SK-N-SH (cell line): ENCODE results near the gene EEF1G. TPM values are rescaled to one million over a fixed set of nuclear protein-coding genes. Genes with fewer than 3 reads are reported as not detected.

Experiments used
- CTCF ChIA-PET: fragments of 300-600, 350-600 bp; formaldehyde crosslinking; extraction: SDS; loops from one replicate; lab custom pipeline; 2021; lab: Yijun Ruan, JAX
- POLR2A ChIA-PET: fragments of 350-600 bp; sonication (Branson Sonifier 250); formaldehyde crosslinking; extraction: SDS; loops from one replicate; lab custom pipeline; 2020; ENCODE audit warnings: antibody characterized with exemption, inconsistent platforms; lab: Yijun Ruan, JAX
- DNase-seq: peaks from one replicate; pipeline ENCODE4 v3.0.0; 2012
- H2AFZ ChIP-seq: fragments of 200-600 bp; sonication (generic); 2 replicates; pipeline ENCODE4 v1.8.1; 2016; ENCODE audit warnings: antibody characterized with exemption, mild to moderate bottlenecking, low read depth
- H3F3A ChIP-seq: fragments of 200-600 bp; sonication (generic); replicated peaks from 2 replicates; pipeline ENCODE3; 2016; ENCODE audit warnings: antibody characterized with exemption, mild to moderate bottlenecking; ENCODE audit not compliant: insufficient read depth
- H3K27ac ChIP-seq, 2 experiments: fragments of 200-500 bp in 1 of 2; fragments of 200-600 bp in 1 of 2; sonication (Bioruptor generic) in 1 of 2; sonication (generic), shearing (Covaris generic) in 1 of 2; 2 replicates each; pipeline versions ENCODE4 v1.5.1 to v1.6.1; 2014 to 2016; ENCODE audit warnings: low read depth in 2 of 2, inconsistent platforms in 1 of 2, low read length in 1 of 2, mild to moderate bottlenecking in 1 of 2, mixed read lengths in 1 of 2
- H3K27me3 ChIP-seq: fragments of 200-600 bp; sonication (generic), shearing (Covaris generic); 2 replicates; pipeline ENCODE4 v1.6.1; 2016; ENCODE audit warnings: mixed run types; ENCODE audit not compliant: insufficient read depth
- H3K36me3 ChIP-seq, 2 experiments: fragments of 200-500 bp in 1 of 2; fragments of 200-600 bp in 1 of 2; sonication (Bioruptor generic) in 1 of 2; sonication (generic) in 1 of 2; replicated peaks in 1 of 2; 2 replicates each; pipeline versions ENCODE3 to v1.5.1; 2014 to 2016; ENCODE audit warnings: low read length in 1 of 2, mild to moderate bottlenecking in 1 of 2; ENCODE audit not compliant: insufficient read depth in 2 of 2, control insufficient read depth in 1 of 2
- H3K4me1 ChIP-seq, 2 experiments: fragments of 200-500 bp in 1 of 2; fragments of 200-600 bp in 1 of 2; sonication (Bioruptor generic) in 1 of 2; sonication (generic), shearing (Covaris generic) in 1 of 2; 2 replicates each; pipeline versions ENCODE4 v1.5.1 to v1.6.1; 2014 to 2016; ENCODE audit warnings: low read depth in 1 of 2, low read length in 1 of 2, mixed run types in 1 of 2; ENCODE audit not compliant: insufficient read depth in 2 of 2, control insufficient read depth in 1 of 2
- H3K4me2 ChIP-seq: fragments of 200-600 bp; sonication (generic), shearing (Covaris generic); 2 replicates; pipeline ENCODE4 v1.6.1; 2017; ENCODE audit warnings: mixed run types
- H3K4me3 ChIP-seq, 2 experiments: fragments of 200-500 bp in 1 of 2; fragments of 200-600 bp in 1 of 2; sonication (Bioruptor generic) in 1 of 2; sonication (generic), shearing (Covaris generic) in 1 of 2; 2 replicates each; pipeline versions ENCODE4 v1.5.1 to v1.8.1; 2014 to 2016; ENCODE audit warnings: low read depth in 2 of 2, inconsistent platforms in 1 of 2, low read length in 1 of 2, mild to moderate bottlenecking in 1 of 2, mixed read lengths in 1 of 2, moderate library complexity in 1 of 2
- H3K79me2 ChIP-seq: fragments of 200-600 bp; sonication (generic); 2 replicates; pipeline ENCODE4 v1.8.1; 2017; ENCODE audit warnings: mild to moderate bottlenecking; ENCODE audit not compliant: insufficient read depth
- H3K9ac ChIP-seq: fragments of 200-600 bp; sonication (generic); 2 replicates; pipeline ENCODE4 v1.6.1; 2017; ENCODE audit warnings: mixed run types
- H3K9me2 ChIP-seq: fragments of 200-600 bp; sonication (generic); 2 replicates; pipeline ENCODE4 v1.6.1; 2017; ENCODE audit warnings: mixed run types
- H3K9me3 ChIP-seq: fragments of 200-600 bp; sonication (generic); 2 replicates; pipeline ENCODE4 v1.6.1; 2017; ENCODE audit warnings: mixed run types, mild to moderate bottlenecking, moderate library complexity
- H4K20me1 ChIP-seq: fragments of 200-600 bp; sonication (generic); 2 replicates; pipeline ENCODE4 v1.6.1; 2017; ENCODE audit warnings: mild to moderate bottlenecking, mixed run types; ENCODE audit not compliant: insufficient read depth
- FOSL2 ChIP-seq: IDR thresholded peaks from 2 replicates; pipeline ENCODE4 v1.4.0; 2012; ENCODE audit warnings: low read depth, mild to moderate bottlenecking, moderate library complexity, borderline replicate concordance
- FOXJ3 ChIP-seq: sonication (generic); formaldehyde crosslinking; IDR thresholded peaks from 2 replicates; pipeline ENCODE4 v1.5.1; 2020; ENCODE audit warnings: mild to moderate bottlenecking, missing genetic modification reagents
- FOXM1 ChIP-seq: IDR thresholded peaks from 2 replicates; pipeline ENCODE4 v1.4.0; 2012; ENCODE audit warnings: low read depth, mild to moderate bottlenecking
- MXI1 ChIP-seq: IDR thresholded peaks from 2 replicates; pipeline ENCODE4 v1.6.1; 2012; ENCODE audit warnings: mild to moderate bottlenecking, low read depth, low read length, improper control_type of control experiment
- RAD21 ChIP-seq: IDR thresholded peaks from 2 replicates; pipeline ENCODE4 v1.6.1; 2012; ENCODE audit warnings: mild to moderate bottlenecking, low read length
- RFX5 ChIP-seq: IDR thresholded peaks from 2 replicates; pipeline ENCODE4 v1.6.1; 2012; ENCODE audit warnings: mild to moderate bottlenecking, improper control_type of control experiment, low read length
- SIN3A ChIP-seq: IDR thresholded peaks from 2 replicates; pipeline ENCODE4 v1.6.1; 2012; ENCODE audit warnings: low read depth, mild to moderate bottlenecking, low read length, moderate library complexity, borderline replicate concordance
- SMC3 ChIP-seq: IDR thresholded peaks from 2 replicates; pipeline ENCODE4 v1.6.1; 2012; ENCODE audit warnings: low read depth, low read length, improper control_type of control experiment
- YY1 ChIP-seq: IDR thresholded peaks from 2 replicates; pipeline ENCODE4 v1.4.0; 2012; ENCODE audit warnings: low read depth, mild to moderate bottlenecking
- WGBS: methylation state at CpG from one replicate; pipeline ENCODE4 v1.1.6; 2017; ENCODE audit warnings: low lambda C conversion rate; 5-methylcytosine and 5-hydroxymethylcytosine counted together
- polyA plus RNA-seq, 3 experiments: library from polyadenylated mRNA; depleted of rRNA; stranded (reverse); fragments of >200 nt; gene quantifications; 2 replicates each; pipeline ENCODE4 v1.2.3, GENCODE V29; 2012
- TF ChIP-seq, protein P1 (sequence below): IDR thresholded peaks from 2 replicates; pipeline ENCODE4 v1.4.0; 2012; ENCODE audit warnings: low read depth
- TF ChIP-seq, protein P2 (sequence below): IDR thresholded peaks from 2 replicates; pipeline ENCODE4 v1.4.0; 2012; ENCODE audit warnings: low read depth, borderline replicate concordance
- TF ChIP-seq, protein P3 (sequence below): fragments of 200-600 bp; sonication (generic); IDR thresholded peaks from 2 replicates; pipeline ENCODE4 v1.6.1; 2017; ENCODE audit warnings: antibody characterized with exemption, mild to moderate bottlenecking, moderate library complexity

EEF1G gene
- polyA plus RNA-seq, 1 of the 3 experiments (the other 2 are of a cell fraction): 1,853 TPM

DNA sequence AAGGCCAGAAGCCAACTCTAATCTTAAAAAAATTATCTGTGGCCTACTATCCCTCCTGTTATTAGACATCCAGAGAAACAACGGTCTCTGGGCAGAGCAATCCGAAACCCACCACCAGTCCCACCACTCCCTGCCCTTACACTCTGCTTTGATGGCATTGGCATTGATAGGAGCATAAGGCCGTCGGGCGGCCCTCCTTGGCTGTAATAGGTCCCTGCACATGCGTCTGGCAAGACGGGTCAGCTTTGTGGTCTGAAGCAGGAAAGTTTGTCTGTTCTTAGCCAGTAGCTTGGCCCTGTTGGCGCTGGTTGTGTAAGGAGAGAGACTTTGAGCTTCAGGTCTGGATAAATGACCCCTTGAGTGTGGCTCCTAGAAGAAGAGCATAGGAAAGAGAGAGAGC is 21.4 kb upstream of the EEF1G start:
- Histone ChIP-seq H3F3A (peaks cover 53% of the 10 kb centered on the region), H3K4me2 (no peak overlapping the region), H3K4me1 (peaks cover 22 to 26% of the 10 kb centered on the region in 2 experiments), H4K20me1 (no peaks in the 10 kb centered on the region), H3K79me2 (peaks cover 56% of the 10 kb centered on the region), H3K9me2 (no peaks in the 10 kb centered on the region), H3K36me3 (peaks cover 55 to 57% of the 10 kb centered on the region in 2 experiments), H3K9me3 (no peaks in the 10 kb centered on the region), H3K4me3 (no peak overlapping the region), H3K9ac (no peak overlapping the region), H2AFZ (no peak overlapping the region), H3K27ac (no peak overlapping the region), H3K27me3 (no peaks in the 10 kb centered on the region)
- WGBS: 96% methylated on average over 8 of the region's 8 CpGs
- ChIA-PET CTCF (interaction anchor here (6.2 kb wide), 1 partner anchor 15 kb away, joined by 69 read pairs; the partner anchor contains the start of genes EML3 and ROM1), POLR2A (no interaction called here)
- no peak for TF ChIP-seq FOXM1
- TF ChIP-seq, protein P1, sequence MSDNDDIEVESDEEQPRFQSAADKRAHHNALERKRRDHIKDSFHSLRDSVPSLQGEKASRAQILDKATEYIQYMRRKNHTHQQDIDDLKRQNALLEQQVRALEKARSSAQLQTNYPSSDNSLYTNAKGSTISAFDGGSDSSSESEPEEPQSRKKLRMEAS: no peak
- TF ChIP-seq RAD21: no peak
- TF ChIP-seq FOSL2: no peak
- TF ChIP-seq, protein P2, sequence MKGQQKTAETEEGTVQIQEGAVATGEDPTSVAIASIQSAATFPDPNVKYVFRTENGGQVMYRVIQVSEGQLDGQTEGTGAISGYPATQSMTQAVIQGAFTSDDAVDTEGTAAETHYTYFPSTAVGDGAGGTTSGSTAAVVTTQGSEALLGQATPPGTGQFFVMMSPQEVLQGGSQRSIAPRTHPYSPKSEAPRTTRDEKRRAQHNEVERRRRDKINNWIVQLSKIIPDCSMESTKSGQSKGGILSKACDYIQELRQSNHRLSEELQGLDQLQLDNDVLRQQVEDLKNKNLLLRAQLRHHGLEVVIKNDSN: no peak
- DNase-seq: no peak

DNA sequence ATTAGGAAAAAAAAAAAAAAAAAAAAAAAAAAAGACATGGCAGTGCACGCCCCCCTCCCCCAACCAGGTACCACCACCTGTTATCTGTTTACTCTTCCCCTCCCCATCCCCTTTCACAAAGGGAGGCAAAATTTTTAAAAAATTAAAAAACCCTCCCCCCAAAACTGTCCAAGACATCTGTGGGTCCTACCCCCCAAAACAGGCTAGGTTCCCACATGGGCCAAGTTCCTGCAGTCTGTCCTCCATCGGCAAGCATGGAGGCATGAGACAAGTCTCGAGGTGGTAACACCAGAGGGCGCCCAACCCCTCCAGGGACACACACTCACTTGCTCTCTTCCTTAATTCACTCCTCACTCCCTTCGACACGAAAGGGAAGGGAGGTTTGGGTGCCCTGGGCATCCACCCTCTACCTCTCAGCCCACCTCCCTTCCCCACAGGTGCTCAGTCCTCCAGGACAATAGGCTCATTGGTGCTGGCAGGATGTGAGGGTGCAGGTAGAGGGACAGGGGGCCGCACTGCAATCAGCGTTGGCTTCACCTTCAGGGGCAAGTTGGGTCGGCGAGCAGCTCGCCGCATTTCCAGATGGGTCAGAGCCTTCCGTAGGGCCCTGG is 19.8 kb upstream of the EEF1G start:
- H3K36me3 ChIP-seq: peaks cover 50 to 54% of the 10 kb centered on the region in 2 experiments
- peak; percentile 57 for DNase-seq

More for the DNA sequence above, 19.8 kb upstream of the EEF1G start:
- Histone ChIP-seq H3K27ac (peak overlapping the region; percentile 17 to 80; a peak in 2 of 4 replicates), H3K4me1 (peaks cover 16 to 17% of the 10 kb centered on the region in 2 experiments), H3K9ac (no peak overlapping the region), H4K20me1 (no peaks in the 10 kb centered on the region), H3K4me2 (no peak overlapping the region), H2AFZ (no peak overlapping the region), H3K27me3 (no peaks in the 10 kb centered on the region), H3K4me3 (no peak overlapping the region; a peak in 1 of 4 replicates), H3K9me3 (no peaks in the 10 kb centered on the region), H3F3A (peaks cover 50% of the 10 kb centered on the region), H3K79me2 (peaks cover 53% of the 10 kb centered on the region), H3K9me2 (no peaks in the 10 kb centered on the region)
- 71% methylated on average over 13 of the region's 13 CpGs for WGBS
- CTCF ChIA-PET: interaction anchor here (0.8 to 6.2 kb wide), 11 partner anchors 8 to 199 kb away, joined by 3 to 69 read pairs (median 6); partner anchors contain the start of genes EML3, MTA2 and ROM1
- TF ChIP-seq SIN3A: peak; percentile 55; the same call in 1 of the 2 replicates
- peak; percentile 43; the same call in 1 of the 2 replicates for TF ChIP-seq YY1
- peak; percentile 57 for TF ChIP-seq SMC3
- 0 out of 2 replicates have a peak, but pooled peaks have one; percentile 45 for TF ChIP-seq MXI1
- TF ChIP-seq FOXJ3 (CRISPR knock-in tag): no peak
- TF ChIP-seq, protein P3, sequence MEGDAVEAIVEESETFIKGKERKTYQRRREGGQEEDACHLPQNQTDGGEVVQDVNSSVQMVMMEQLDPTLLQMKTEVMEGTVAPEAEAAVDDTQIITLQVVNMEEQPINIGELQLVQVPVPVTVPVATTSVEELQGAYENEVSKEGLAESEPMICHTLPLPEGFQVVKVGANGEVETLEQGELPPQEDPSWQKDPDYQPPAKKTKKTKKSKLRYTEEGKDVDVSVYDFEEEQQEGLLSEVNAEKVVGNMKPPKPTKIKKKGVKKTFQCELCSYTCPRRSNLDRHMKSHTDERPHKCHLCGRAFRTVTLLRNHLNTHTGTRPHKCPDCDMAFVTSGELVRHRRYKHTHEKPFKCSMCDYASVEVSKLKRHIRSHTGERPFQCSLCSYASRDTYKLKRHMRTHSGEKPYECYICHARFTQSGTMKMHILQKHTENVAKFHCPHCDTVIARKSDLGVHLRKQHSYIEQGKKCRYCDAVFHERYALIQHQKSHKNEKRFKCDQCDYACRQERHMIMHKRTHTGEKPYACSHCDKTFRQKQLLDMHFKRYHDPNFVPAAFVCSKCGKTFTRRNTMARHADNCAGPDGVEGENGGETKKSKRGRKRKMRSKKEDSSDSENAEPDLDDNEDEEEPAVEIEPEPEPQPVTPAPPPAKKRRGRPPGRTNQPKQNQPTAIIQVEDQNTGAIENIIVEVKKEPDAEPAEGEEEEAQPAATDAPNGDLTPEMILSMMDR: peak; percentile 60
- TF ChIP-seq RFX5: no peak
- peak; percentile 55 for TF ChIP-seq RAD21
- POLR2A ChIA-PET: interaction anchor here (1.0 kb wide), 1 partner anchor 53 kb away, joined by 3 read pairs; the partner anchor contains the start of gene GANAB
